ENCODE data around the gene MKRN2.

DNA sequence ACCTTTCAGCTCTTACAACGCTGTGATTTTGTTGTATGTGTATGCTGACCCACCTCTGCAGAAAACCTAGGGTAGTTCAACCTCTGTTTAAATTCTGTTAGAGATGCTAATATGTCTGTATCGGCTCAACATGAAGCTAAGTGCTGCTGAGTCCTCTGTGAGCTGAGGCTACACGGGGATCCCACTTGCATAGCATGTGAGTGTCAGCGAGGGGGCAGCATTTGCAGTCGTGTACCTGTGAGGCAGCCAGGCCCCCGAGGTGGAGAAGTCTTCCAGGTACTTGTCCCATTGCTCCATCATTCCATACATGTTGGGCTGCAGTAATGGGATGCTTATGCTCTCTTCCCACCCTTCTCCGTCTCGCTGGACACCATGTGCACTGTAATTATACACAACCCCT, 15.3 kb upstream of the MKRN2 start:
- TF ChIP-seq, protein P1, sequence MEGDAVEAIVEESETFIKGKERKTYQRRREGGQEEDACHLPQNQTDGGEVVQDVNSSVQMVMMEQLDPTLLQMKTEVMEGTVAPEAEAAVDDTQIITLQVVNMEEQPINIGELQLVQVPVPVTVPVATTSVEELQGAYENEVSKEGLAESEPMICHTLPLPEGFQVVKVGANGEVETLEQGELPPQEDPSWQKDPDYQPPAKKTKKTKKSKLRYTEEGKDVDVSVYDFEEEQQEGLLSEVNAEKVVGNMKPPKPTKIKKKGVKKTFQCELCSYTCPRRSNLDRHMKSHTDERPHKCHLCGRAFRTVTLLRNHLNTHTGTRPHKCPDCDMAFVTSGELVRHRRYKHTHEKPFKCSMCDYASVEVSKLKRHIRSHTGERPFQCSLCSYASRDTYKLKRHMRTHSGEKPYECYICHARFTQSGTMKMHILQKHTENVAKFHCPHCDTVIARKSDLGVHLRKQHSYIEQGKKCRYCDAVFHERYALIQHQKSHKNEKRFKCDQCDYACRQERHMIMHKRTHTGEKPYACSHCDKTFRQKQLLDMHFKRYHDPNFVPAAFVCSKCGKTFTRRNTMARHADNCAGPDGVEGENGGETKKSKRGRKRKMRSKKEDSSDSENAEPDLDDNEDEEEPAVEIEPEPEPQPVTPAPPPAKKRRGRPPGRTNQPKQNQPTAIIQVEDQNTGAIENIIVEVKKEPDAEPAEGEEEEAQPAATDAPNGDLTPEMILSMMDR (IDR thresholded peaks at IDR 0.05): no peak
- no peak for TF ChIP-seq POLR2A (IDR thresholded peaks at IDR 0.05)
- no peak for TF ChIP-seq POLR2AphosphoS5 (IDR thresholded peaks at IDR 0.05)
- TF ChIP-seq EP300 (IDR thresholded peaks at IDR 0.05): no peak
